HPDE6-E6E7 (cell line): ENCODE results near the gene SLK.

Experiments used
- DNase-seq: peaks from one replicate; pipeline ENCODE4 v3.0.0; 2011; ENCODE audit warnings: missing footprints; ENCODE audit errors: extremely low spot score

SLK gene

DNA sequence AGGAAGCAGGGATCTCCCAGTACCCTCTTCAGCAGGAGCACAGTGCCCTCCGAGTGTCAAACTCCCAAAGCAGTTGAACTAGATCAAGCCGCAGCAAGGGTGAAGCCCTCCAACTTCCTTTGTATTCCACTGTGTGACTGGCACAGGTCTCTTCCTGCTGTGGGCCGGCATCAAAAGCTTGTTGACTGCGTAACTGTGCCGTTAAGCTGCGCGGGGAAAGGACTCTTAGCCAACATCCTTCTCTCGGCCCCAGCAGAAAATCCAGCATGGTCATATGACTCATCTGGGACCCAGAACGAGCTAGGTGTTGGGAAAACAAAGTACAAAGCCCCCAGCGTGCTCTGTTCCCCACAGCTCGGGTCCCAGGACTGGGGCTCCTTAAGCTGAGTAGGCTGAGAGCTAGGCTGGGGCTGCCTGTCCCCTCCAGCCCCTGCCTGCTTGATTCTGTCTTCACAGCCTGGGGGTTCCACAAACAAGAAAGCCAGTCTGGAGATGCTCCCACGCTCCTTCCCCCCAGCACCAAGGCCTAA is 66.5 kb downstream of the SLK start:
- no peak for DNase-seq

DNA sequence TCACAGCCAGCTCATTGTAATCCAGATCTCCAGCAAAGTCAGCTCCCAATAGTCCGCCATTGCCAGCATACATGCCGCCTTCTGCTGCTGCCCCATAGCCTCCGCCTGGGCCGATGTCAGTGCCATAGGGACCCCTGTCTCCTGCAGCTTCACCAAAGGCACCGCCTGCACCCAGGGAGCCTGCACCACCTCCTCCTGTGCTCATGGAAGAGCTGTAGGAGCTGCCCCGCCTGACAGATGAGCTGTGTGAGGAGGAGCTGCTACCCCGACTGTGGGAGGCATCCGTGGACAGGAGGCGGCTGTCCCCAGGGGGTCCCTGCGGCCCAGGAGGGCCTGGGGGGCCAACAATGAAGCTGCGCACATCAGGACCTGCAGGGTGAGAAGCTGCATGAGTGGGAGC is 67.0 kb downstream of the SLK start:
- no peak for DNase-seq

DNA sequence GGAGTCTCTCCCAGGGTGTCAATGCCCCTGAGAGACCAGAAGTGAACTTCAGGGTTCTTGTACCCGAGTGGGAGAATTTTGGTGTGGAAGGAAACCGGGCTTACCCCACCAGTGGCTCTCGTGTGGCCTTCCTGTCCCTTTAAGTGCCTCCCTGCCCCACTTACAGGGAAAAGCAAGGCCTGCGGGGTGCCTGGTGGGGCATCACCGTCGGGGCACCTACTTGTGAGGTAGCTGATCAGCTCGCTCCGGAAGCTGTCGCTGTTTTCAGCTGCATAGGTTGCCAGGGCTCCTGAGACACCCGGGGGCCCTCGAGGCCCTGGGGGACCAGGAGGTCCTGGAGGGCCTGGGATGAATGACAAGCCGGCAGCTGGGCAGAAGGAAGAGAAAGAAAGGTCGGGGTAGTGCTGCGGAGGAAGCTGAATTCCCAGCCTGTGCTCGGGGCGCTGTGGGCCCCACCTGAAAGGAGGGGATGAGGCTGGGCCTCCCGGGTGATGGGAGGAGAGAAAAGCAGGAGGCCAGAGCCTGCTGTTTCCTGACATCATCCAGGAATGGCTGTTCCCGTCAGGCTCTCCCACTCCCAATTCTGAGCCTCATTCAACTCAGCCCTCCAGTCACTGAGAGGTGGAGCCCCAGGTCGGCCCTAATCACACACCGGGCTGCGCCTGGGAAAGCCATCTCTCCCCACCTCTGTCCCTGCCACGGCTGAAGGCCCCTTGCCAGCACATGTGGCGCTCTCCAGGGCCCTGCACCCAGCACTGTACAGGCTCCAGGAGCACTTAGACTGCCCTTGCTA is 67.7 kb downstream of the SLK start:
- no peak for DNase-seq

DNA sequence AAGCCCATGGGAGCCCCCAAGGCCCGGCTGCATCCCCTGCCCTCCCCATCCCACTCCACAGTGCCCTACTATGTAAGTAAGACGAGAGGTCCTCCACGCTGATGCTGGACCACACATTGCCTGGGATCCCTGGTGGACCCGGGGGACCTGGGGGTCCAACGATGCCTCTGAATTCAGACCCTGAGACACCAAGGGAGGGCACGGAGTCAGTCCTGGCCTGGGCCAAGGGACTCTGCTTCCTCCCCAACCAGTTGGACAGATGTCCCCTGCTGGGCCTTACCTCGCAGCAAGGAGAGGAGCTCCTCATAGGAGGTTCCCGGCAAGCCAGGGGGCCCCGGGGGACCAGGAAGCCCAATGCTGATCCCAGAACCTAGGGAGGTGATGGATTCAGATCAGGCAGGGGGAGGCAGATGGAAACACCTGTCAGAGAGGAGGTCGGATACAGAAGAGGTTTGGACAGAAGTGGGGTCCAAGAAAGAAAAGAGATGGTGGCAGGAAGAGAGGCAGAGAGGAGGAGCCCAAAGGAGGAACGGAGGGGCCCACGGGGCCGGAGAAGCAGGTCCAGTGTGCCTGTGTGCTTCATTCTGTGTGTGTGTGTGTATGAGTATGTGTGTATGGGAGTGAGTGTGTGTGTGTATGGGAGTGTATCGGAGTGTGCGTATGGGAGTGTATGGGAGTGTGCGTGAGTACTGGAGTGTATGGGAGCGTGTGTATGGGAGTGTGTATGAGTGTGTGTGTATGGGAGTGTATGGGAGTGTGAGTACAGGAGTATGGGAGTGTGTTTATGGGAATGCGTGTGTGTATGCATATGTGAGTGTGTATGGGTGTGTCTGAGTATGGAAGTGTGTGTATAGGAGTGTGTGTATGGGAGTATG is 68.5 kb downstream of the SLK start:
- no peak for DNase-seq

DNA sequence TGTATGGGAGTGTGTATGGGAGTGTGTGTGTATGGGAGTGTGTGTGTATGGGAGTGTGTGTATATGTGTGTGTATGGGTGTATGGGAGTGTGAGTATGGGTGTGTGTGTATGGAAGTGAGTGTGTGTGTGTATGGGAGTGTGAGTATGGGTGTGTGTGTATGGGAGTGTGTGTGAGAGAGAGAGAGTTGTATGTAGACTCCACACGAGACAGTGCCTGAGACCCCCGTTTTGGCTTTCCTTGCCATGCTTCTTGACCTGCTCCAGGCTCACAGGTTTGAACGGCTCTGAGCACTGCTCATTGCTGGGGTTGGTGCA is 69.1 kb downstream of the SLK start:
- DNase-seq: no peak

DNA sequence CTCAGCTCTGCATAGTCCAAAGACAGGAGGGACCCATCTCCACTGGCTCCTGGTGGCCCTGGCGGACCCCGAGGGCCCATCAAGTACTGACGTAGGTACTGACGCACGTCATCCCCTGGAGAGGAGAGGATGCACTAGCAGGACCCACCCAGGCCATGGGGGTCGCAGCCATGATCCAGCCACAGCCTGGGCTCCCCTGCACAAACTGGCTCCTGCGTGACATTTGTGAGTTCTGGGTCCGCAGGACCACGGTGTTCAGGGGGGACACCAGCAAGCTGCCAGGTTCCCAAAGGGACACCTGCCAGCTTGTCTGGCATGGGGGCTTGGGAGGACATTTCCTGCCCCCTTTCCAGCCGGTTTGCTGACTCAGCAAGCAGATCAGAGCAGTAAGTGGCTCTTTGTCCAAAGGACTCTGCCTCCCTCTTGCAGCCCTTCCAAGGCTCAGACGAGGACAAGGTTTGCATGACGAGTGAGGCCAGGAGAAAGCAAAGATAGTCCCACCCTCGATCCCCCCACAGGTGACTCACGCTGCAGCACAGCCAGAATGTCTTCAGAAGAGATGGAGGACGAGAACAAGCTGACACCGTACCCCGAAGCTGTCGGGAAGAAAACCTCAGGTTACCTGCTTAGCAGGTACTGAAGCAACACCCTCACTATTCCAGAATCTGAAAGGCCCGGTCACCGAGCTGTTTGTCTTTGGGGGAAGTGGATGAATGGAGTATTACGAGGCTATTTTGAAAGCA is 69.7 kb downstream of the SLK start:
- DNase-seq: no peak

DNA sequence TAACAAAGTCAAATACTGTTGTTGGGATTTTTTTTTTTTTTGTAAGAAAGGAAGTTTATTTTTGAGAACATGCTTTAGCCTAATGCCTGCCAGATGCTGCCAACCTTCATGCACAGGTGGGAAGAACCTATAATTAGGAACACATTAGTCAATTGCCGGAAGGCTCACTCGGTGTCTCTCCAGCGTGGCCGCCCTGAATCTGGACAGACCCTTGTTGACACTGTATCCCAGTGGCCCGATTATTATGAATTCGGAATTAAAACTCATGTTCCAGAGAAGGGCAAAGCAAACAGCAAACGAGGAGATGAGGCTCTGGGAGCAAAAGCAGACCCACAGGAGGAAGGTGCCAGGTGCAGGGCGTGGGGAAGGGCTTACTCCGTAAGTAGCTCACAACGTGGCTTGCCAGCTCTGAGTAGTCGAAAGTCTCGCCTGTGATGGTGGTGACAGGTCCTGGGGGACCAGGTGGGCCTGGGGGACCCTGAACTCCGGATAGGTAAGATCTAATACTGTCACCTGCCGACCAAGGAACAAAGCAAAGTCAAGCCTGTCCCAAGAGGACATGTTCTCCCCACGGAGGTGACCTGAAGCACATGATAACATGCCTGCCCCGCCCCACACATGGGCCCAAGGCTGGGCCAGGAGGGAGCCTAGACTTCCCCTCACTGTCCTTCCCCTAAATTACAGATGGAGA is 70.5 kb downstream of the SLK start:
- DNase-seq: no peak

DNA sequence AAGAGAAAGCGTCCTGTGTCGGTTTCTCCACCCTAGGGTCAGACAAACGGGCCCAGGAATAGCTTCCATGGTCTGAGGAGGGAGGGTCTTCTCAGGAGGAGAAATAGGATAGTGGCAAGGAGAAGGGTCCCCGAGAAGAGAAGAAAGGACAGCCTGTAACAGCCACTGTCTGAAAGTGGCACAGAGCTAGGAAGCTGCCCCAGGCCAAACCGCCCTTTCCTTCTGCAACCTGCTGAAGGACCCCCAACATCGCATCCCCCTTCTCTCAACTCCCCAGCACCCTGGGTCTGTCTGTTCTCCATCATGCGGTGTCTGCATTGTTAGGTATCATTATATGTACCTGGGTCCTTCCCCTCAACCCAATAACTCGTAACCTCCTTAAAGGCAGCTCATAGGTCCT is 71.6 kb downstream of the SLK start:
- no peak for DNase-seq

DNA sequence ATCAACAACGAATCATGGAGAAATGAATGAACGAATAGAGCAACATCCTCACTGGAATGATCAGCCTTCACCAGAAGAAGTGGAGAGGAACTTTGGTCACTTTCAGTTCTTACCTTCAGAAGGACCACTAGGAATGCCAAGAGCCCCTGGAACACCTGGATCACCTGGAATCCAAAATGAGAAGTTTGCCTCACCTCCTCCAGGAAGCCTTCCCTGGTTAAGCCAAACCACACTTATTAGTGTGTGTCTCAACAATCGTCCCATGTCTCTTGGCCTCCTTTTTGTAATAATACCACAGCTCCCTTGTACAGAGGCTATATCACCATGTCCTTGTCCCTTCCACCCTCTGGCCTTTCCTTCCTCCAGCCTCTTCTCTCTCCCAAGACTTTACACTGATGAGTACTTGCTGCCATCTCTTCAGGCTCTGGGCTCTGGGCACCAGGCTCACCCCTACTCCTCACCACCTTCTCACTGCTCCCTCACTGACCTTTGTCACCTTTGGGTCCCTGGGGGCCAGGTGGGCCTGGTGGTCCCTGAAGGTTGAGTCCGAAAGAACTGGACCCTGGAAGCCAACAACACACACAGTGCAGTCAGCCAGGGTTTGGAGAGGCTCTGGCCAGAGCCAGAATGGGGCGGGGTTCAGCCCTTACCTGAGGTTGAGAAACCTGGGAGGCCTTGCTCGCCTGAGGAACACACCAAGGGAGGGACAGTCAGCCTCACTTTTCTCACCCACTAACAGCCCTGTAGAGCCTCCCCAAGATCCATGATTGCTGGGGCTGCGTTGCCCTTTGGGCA is 72.2 kb downstream of the SLK start:
- DNase-seq: no peak

DNA sequence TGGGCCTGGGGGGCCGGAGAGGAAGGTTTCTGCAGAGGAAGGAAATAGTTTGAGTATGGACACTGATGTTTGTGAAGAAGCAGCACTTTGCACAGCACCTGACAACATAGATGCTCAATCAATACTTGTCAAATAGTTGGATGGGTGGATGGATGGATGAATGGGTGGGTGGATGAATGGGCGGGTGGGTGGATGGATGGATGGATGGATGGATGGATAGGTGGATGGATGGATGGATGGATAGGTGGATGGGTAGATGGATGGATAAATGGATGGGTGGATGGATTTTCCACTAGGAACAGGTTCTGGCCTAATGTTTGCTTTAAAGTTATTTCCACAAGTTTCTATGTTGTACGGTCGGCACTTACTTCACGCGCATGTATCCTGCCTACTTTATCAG is 73.4 kb downstream of the SLK start:
- no peak for DNase-seq

DNA sequence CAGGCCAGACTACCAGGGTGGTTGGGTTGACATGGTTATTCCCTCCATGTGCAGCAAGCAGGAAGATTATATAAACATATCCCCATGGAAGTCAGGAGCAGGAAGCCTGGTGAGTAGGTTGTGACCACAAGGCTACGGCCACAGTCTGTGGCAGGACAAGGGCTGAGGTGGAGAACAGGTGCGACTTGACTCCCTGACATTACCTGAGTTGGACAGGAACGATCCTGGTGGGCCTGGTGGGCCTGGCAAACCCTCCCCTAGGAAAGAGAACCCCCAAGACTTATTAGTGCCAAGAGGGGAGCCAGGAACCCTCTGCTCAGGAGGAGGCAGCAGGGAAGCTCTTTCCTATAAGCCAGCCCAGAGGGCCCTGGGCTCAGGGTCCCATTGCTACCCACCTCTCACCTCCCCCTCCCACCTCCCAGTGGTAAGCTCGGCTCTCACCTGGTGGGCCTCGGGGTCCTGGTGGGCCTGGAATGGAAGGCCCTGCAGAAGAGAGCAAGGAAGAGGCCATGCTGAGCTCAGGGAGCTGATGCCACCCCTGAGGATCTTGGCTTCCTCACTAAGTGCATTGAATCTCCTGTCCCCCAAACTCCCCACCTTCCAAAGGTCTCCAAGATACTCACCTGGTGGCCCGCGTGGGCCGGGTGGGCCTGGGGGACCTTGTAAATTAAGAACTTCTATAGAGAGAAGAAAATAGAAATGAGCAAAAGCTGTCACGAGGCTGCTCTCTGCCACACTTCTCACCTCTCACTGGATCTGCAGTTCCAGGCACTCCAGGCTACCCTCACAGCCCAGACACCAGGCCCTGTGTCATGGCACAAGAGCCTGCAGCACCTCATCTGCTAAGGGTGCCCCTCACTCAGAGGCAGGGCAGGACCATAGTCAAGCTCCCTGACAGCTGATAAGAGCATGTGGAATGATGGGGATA is 74.2 kb downstream of the SLK start:
- no peak for DNase-seq

DNA sequence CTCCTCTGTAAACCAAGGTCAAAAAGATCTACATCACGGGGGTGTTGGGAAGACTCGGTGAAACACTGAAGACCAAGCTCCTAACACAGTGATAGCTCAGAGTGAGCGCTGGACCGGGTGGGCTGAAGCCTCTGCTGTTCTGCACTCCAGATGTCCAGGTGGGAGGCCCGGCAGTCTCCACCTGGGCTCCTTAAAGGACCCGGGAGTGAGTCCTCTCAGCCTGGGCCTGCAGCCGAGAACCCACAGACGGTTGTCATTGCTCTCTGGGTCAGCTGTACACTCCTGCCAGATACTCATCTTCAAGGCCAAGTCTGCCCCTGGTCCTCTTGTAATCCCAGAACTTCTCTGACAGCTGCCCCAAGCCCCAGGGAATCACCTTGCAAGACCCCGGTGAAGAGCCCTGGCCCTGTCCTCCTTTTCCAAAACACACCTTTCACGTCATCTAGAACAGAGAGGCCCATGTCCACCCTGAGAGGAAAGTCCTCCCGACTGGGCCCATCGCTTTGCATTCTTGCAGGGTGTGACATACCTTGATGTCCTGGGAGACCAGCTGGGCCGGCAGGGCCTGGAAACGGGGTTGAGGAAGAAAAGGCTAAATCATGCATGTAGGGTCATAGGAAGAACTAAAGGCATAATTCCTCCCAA is 75.1 kb downstream of the SLK start:
- no peak for DNase-seq

DNA sequence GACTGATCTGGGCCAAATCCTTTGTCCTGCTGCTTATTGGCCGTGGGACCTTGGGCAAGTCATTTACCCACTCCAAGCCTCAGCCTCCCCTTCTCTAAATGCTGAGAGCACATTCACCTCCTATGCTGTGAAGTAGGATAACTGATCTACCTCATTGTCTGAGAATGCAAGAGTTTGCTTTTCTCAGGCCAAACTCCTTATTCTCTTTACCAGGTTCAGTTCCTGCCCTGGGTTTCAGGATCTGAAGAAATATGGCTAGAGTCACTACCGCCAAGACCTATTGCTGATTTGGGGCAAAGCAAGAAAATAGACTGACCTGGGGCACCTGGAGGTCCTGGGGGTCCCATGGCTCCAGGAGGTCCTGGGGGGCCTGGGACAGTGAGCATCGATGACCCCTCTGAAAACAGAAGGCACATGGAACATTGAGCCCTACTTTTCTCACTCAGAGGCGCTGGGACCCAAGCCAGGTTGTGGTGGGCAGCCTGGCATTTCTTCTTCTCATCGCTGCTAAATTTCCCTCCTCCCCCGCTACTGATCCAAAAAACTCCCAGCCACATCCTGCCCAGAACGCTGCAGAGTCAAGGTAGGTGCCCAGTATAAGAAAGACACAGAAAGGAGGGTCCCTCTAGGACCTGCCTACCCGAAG is 76.4 kb downstream of the SLK start:
- DNase-seq: no peak

DNA sequence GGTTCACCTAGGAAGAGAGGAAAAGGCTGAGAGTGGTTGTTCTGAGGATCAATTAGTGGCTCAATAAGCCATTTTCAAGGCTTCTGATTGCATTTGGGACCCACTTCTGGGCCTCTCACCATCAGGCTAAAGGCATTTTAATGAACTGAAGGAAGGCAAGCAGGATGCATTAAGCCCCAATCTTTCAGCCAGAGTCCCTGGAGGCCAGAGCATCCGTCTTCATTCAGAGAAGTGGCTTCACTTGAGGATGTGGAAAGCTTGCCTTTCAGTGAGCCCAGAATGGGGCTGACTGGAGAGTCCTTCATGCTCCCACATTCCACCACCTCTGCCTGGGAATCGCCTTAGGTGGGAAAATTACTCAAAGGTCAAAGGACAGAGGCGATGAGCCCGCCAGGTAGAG is 76.9 kb downstream of the SLK start:
- DNase-seq: no peak

DNA sequence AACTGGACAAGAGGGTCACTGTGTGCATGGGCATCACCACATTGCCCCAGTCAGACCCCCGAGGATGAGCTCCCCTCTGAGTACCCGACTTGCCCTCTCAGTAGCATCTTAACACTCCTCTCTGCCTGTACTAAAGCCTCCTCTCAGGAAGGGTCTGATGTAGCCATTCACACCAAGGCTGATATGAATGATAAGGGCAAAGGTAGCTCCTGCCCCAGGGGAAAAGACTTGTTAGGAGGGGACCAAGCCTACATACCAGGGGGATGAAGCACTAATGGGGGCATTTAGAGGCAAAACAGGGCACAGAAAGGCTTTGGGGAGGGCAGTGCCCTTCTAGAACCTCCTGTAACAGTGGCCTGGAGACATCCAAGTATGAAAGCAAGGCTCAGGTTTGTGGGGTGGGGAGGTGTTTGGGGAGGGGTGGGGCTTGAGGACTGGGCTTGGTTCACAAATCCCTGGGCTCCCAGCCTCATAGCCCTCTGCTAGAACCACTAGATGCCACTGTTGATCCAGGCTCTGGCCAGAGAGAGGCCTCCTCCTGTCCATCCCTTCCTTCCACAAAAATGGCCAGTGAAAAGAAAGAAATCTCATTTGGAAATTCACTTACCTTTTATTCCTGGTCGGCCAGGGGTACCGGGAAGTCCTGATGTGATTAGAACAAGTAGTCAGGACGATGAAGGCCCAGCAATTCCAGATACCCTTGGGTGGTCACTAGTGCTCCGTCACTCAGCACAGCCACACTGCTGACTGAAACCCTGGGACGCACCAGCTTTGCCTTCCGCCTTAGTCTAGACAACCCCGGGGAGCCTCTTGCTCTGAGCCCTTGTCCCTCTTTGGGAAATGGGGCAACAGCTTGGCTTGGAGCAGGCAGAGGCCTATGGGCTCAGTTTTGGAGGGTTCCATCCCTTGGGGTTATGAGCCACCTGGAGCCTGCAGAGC is 78.5 kb downstream of the SLK start:
- no peak for DNase-seq

DNA sequence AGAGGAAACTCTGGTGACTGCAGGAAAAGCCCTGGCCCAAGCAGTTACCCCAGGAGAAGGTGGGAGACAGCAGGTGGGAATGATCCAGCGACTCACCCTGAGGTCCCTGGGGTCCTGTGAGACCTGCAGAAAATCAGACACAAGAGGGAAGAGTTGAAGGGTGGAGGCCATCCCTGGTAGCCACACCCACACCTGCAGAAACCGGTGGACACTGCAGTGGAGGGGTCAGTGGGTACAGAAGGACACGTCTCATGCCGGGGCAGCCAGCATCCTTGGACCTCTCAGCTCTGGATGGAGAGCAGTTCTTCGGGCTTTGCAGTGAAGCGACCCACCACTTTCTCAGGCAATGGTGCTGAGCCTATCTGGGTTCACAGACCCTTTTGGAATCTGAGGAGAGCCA is 79.7 kb downstream of the SLK start:
- no peak for DNase-seq

DNA sequence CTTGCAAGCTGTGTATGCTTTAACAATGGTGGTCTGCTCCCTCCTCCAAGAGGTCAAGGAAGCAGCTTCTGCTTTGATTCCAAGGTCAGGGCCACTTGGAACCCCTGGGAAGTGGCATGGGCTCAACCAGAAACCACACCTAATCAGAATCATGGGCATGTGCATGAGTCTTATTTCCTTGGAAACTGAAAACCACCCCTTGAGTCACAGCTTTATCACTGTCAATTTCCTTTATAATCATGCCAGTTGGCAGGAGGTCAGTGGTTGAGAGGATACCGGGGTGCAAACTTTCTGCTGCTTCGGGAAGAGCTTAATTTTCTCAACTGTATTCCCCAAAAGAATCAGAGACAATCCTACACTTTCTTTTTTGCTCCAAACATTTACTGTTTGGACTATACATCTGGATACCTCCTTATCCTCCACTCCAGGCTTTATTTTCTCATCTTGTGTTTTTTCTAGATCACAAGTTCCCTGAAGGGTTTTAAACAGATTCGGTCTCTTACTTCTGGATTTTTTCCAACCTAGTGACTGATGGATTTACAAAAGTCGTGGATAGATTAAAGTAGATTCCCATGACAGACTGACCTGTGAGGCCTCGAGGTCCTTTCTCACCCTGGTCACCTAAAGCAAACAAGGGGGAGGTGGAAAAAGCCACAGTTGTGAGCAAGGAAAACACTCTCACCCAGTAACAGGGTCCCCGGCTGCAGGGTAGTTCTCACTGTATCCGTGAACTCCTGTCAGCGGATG is 82.7 kb downstream of the SLK start:
- no peak for DNase-seq
